Amygdala (tissue), 56 donors: ENCODE results near the gene ECE2.

Experiments used
- DNase-seq, 56 donors: peaks; one replicate each; lab custom pipeline; 2025; lab: John Stamatoyannopoulos, UW

The ECE2 gene

DNA sequence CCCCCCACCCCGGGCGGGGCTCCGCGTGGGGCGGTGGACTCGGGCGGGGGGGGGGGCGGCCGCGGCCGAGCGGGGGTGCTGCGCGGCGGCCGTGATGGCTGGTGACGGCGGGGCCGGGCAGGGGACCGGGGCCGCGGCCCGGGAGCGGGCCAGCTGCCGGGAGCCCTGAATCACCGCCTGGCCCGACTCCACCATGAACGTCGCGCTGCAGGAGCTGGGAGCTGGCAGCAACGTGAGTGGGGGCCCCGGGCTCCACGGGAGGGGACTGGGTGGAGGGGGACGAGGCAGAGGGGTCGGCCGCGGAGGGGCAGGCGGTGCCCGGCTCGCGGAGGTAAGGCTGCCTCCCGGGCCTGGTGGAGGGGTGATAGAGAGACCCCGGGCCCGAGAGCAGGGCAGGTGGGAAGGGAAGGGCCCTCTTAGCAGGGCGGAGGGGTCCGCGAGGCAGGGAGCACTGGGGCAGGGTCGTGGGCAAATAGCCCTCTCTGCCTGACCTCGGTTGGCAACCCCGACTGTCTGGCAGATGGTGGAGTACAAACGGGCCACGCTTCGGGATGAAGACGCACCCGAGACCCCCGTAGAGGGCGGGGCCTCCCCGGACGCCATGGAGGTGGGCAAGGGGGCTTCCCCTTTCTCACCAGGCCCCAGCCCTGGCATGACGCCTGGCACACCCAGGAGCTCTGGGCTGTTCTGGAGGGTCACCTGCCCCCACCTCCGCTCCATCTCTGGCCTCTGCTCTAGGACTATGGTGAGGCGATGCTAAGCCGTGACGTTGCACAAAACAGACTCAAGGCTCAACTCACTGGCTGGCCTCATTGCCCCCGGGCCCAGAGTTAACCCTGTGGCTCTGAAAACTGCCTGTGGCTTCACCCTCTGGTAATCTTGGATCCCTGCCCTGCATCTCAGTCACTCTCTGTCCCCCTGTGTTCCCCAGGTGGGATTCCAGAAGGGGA, at the start of gene ECE2:
TSS of gene ECE2 (plus strand) at position 62 of the 950 bp plus-strand sequence. CDS start at position 194, 132 bp downstream.
- peak in 3 of 56 donors; percentile 13 to 51 (median 22) for DNase-seq

- peak in 1 of 56 donors; percentile 4 for DNase-seq
These were observed 48.3 kb upstream of the ECE2 start for GRCh38 chr3:184227481-184227935.

DNA sequence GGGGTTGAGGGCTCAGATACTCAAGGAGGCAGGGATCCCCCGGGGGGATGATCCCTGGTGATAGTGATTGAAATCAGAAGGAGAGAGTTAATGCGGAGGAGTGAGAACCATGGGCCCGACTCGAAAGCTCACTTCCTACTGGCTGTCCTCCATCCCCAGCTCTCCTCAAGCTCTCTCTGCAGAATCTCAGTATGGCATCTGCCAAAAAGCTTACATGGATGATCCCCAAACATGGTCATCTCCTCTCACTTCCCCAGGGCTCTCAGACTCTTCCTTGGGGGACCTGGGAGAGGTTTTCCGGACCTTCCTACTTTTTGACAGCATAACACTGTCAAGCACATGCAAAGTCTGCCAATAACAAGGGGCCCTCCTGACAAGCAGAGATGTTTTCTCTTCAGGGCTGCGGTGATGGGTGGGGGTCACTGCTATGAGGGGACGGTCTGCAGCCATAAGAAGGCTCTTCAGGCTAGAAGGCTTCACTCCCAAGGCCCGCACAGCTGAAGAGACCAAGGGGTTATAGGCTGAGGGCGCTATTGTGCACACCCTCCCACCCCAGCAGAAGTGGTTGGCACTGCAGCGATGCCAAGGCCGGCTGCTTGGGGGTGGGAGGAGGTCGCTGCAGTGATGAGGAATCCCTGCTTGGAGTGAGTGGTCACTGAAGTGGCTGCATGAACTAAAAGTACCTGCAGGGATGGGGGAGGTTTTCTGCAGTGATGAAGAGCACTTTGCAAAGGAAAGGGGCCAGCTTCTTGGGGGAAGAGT, 47.3 kb upstream of the ECE2 start:
- DNase-seq, result no peak

DNA sequence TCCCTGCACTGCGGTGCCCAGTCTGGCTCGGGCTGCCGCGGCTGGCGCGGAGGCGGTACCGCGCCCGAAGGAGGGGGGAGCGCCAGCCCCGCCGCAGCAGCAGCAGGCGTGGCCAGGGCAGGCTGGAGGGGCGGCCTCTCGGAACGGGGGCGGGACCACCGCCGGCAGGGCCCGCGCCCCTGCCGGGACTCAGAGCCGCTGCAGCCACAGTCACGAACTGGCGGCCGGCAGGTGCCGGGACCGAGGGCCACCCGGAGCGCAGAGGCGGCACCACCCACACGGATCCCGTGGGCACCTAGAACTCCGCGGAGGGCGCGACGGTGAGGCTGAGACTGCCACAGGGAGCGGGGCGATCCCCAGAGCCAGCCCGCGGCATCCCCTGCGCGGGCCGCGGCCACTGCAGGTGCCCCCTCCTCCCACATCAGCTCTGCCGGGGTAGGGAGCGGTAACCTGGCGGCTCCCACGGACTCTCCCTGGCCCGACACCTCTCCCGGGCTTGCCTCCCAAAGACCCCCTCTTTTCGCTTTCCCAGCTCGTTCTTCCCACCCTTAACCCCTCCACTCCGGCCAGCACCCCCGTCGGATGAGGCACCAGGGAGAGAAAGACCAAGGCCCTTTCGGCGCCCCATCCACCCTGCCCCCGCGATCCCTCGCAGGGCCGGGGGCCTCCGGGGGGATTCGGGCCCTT, 46.3 kb upstream of the ECE2 start, which contains the start of gene VWA5B2:
TSS of gene VWA5B2 (plus strand) at position 192 of the 687 bp plus-strand sequence. CDS start 944 bp downstream, outside the sequence.
- peak in 24 of 56 donors; percentile 5 to 58 (median 29) for DNase-seq

GRCh38 chr3:184230081-184230602, 45.7 kb upstream of the ECE2 start:
- peak in 2 of 56 donors; percentile 8 to 17 for DNase-seq

DNA sequence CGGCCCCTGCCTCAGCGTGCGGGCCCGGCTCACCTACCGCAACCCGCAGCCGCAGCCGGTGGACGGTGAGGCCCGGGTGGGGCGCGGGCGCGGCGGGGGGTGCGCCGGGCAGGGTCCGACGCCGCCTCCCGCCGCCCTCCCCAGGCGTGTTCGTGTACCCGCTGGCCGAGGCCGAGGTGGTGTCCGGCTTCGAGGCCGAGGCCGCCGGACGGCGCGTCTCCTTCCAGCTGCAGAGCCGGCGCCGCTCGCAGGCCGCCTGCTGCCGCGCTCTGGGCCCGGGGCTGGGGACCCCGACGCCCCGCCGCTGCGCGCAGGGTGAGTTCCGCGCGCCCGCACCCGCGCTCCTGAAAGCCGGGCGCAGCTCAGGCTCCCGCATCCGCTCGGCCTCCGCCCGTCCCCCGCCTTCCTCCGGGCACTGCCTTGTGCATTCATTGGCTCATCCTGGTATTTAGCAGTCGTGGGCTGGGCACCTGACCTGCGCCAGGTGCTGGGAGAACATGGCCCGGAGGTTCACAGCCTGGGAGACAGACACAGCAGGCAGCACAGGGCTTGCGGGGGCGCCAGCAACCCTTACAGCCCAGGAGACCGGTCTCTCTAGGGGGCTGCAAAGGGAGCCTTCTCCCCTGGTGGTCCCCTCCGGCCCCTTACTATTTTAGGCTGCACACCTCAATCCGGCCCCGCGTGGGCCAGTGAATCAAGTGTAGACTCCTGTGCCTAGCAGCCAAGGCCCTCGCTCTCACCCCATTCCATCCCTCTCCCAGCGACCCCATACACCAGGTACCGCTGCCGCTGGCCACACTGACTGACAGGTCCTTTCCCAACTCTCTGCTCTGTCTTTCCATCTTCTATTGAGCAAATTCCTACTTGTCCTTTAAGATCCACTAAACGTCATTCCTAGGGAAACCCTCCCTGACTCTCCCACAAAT, 45.0 kb upstream of the ECE2 start:
- peak in 1 of 56 donors; percentile 12 for DNase-seq

DNA sequence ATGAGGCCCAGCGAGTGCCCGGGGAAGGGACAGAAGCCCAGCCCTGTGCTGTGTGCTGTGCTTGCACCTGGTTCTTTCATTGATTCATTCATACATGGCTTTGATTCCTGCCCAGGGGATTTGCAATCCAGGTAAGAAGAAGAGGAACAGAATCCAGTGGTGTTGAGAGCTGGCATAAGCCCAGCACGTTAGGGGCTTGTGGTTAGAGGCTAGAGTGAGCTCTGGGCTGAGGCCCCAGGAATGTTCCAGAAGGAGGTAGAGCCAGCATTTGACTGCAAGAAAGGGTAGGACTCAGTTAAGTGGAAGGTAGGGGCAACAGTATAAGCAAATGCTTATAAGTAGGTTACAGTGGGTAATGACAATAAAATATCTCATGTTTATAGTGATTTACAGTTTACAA, 44.2 kb upstream of the ECE2 start:
- peak in 1 of 56 donors; percentile 13 for DNase-seq

GRCh38 chr3:184233127-184233843, 42.5 kb upstream of the ECE2 start:
- no peak for DNase-seq

DNA sequence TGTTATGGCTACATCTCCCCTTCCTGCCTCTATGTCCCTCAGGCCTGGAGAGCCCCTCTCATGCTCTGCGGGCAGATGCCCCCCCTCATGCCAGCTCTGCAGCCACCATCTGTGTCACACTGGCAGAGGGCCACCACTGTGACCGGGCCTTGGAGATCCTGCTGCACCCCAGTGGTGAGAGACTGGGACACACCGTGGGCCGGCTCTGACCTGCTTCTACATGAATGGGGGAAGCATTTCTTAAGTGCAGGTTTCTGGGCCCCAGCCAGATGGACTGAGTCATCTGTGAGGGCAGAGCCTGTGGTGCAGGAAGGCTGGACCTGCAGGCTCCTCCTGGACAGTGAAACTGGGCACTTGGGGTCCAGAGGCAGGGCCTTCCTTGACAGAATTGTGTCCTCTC, 41.6 kb upstream of the ECE2 start:
- DNase-seq, result peak in 29 of 56 donors; percentile 10 to 69 (median 37)

- DNase-seq, result no peak
These were observed 41.0 kb upstream of the ECE2 start for GRCh38 chr3:184234671-184235380.

- DNase-seq, result no peak
These were observed 40.3 kb upstream of the ECE2 start for GRCh38 chr3:184235381-184236032.

- no peak for DNase-seq
These were observed 39.8 kb upstream of the ECE2 start for GRCh38 chr3:184236033-184236410.

- DNase-seq, result no peak
These were observed 39.2 kb upstream of the ECE2 start for GRCh38 chr3:184236636-184237035.

DNA sequence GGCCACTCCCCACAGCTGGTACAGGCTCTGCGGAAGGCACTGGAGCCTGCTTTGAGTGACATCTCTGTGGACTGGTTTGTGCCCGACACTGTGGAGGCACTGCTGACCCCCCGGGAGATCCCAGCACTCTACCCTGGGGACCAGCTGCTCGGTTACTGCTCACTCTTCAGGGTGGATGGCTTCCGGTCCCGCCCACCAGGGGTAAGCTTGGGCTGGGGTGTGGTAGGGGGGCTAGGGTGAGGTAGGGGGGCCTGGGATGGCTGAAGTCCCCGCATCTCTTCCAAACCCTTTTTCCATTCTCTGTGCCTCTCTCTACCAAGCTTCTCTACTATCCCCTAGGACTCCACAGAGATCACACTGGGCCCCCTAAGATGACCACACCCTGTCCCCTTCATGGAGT, 38.6 kb upstream of the ECE2 start:
- DNase-seq, result no peak

DNA sequence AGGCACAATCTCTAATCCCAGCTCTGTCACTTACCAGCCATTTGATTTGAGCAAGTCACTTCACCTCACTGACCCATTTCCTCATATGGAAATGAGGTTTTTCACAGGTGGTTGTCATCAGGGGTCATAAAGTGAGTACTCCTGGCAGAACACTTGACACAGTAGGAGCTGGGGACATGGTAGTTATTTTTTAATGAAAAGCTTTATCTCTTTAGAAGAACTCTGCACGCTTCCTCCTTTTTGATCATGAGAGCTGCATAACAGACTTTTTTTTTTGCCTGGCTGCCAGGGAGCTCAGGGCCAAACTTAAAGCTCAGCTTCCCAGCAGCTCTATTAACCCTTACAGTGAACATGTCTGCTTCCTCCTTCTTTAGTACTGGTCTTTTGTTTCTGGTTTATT, 38.0 kb upstream of the ECE2 start:
- DNase-seq, result no peak

DNA sequence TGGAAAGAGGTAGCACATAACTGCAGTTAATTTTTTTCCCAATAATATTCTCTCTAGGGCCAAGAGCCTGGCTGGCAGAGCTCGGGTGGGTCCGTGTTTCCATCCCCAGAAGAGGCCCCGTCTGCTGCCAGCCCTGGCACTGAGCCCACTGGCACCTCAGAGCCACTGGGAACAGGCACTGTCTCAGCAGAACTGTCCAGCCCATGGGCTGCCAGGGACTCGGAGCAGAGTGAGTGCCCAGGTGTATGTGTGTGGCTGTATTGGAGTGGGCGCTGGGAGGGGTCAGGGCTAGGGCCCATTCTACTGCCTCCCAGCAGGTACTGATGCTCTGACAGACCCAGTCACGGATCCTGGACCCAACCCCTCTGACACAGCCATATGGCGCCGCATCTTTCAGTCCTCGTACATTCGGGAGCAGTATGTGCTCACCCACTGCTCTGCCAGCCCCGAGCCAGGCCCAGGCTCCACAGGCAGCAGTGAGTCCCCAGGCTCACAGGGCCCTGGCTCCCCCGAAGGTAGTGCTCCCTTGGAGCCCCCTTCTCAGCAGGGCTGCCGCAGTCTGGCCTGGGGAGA, 37.5 kb upstream of the ECE2 start:
- no peak for DNase-seq

DNA sequence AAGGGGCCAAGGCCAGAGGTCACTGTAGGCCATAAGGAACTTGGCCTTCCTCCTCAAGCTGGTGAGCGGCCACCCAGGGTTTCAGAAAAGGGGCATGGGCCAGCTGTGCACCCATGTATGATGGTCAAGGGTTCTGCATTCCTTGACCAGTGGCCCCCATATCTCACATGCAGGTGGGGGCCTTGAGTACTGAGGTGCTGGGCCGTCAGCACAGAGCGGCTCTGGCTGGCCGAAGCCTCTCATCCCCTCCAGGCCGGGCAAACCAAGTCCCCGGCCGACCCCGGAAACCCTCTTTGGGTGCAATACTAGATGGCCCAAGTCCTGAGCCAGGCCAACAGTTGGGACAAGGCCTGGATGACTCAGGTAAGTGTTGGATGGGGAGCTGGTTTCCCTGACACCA, 36.6 kb upstream of the ECE2 start:
- DNase-seq, result no peak
